Measurements from ENCODE around the gene MAPKBP1.

The MAPKBP1 gene

DNA sequence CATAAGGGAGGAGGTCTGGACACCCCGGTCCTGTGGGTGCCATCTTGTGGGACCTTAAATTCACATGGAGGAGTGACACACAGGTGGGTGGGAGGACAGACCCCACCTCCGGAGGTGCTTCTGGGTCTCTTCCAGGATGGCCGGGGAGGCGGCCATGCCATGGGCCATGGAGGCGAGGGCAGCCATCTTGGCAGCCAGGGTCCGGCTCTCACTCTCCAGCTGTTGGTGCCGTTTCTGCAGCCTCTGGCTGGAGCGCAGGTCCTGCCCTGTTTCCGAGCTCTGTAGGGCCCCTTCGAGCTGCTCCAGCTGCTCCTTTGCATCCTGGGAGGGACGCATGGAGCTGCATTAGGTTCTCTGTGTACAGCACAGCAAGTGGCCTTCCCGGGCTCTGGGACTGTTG lies 100.5 kb downstream of the MAPKBP1 start:
- TF ChIP-seq, protein P1, sequence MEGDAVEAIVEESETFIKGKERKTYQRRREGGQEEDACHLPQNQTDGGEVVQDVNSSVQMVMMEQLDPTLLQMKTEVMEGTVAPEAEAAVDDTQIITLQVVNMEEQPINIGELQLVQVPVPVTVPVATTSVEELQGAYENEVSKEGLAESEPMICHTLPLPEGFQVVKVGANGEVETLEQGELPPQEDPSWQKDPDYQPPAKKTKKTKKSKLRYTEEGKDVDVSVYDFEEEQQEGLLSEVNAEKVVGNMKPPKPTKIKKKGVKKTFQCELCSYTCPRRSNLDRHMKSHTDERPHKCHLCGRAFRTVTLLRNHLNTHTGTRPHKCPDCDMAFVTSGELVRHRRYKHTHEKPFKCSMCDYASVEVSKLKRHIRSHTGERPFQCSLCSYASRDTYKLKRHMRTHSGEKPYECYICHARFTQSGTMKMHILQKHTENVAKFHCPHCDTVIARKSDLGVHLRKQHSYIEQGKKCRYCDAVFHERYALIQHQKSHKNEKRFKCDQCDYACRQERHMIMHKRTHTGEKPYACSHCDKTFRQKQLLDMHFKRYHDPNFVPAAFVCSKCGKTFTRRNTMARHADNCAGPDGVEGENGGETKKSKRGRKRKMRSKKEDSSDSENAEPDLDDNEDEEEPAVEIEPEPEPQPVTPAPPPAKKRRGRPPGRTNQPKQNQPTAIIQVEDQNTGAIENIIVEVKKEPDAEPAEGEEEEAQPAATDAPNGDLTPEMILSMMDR (IDR thresholded peaks at IDR 0.05; ENCODE audit: borderline replicate concordance, insufficient read depth, low read depth, low read length): no peak
- no peak overlapping the region for H3K4me3 ChIP-seq (ENCODE audit: low read depth, low read length)

DNA sequence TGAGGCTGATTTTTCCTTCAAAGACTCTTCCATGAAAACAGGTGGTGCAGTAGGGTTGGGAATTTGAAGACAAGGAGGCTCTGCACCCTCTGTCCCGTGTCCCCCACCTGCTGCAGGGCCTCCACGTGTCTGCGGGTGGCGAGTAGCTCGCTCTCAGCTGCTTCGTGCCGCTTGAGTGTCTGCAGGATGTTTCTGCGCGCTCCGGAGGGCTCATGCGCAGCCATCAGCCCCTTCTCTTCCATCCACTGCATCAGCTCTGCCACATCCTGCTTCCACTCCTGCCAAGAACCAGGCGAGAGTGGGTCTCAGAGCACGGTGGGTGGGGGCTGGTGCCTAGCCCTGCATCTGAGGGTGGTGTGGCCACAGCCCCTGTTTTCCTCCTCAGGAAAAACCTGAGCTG lies 101.7 kb downstream of the MAPKBP1 start:
- H3K4me3 ChIP-seq (ENCODE audit: low read depth, low read length): no peak overlapping the region
- TF ChIP-seq, protein P1 (IDR thresholded peaks at IDR 0.05; ENCODE audit: borderline replicate concordance, insufficient read depth, low read depth, low read length): no peak

DNA sequence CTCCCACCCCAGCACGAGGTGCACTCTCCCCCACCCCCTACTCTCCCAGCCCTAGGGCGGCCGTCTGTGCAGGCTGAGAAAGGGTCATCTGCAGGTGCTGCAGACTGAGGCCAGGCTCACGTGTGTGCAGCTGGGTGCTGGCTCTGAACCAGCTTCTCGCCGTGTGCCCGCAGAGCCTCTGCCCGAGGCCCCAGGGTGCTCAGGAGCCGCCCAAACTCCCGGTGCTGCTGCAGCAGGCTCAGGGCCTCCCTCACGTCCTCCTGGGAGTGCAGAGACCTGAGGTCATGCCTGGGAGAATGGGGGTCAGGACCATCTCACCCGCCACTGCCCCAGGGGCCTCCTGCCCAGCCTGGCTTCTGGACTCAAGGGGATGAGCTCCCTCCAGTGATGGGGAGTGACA lies 102.4 kb downstream of the MAPKBP1 start:
- TF ChIP-seq, protein P1 (IDR thresholded peaks at IDR 0.05; ENCODE audit: borderline replicate concordance, insufficient read depth, low read depth, low read length): no peak
- H3K4me3 ChIP-seq (ENCODE audit: low read depth, low read length): no peak overlapping the region

Data from GM12875 (cell line).